ENCODE measurements around the gene AADACL3. TPM values are rescaled to one million over a fixed set of nuclear protein-coding genes. Genes with fewer than 3 reads are reported as not detected.

AADACL3 gene
- total and polyA plus RNA-seq, 10 of the 15 experiments (the other 5 are each of a cell fraction or from before 2014, with no cell fraction given) = not detected

GRCh38 chr1:12696658-12697057 lies 19.3 kb upstream of the AADACL3 start:
- Histone ChIP-seq H3K36me3 (ENCODE audit: control insufficient read depth in 2 of 2, insufficient read depth in 2 of 2, low read length in 1 of 2) (no peaks in the 10 kb centered on the region), H3K4me1 (ENCODE audit: control insufficient read depth, insufficient read depth, low read length) (no peaks in the 10 kb centered on the region), H3K79me2 (ENCODE audit: control insufficient read depth, insufficient read depth, low read length) (no peaks in the 10 kb centered on the region), H3K27ac (ENCODE audit: control insufficient read depth, insufficient read depth) (no peak overlapping the region), H3K9me3 (replicated peaks; ENCODE audit: control insufficient read depth, insufficient read depth, low read length) (no peaks in the 10 kb centered on the region), H4K20me1 (ENCODE audit: control insufficient read depth, insufficient read depth) (no peaks in the 10 kb centered on the region), H3K9ac (ENCODE audit: control insufficient read depth, insufficient read depth, low read length) (no peak overlapping the region), H3K27me3 (replicated peaks in 1 of 2; ENCODE audit: control insufficient read depth in 2 of 2, insufficient read depth in 2 of 2, low read length in 1 of 2) (no peaks in the 10 kb centered on the region; a peak in 1 of 4 replicates), H3K4me3 (no peak overlapping the region), H2AFZ (ENCODE audit: control insufficient read depth, low read depth, low read length) (no peak overlapping the region), H3K4me2 (ENCODE audit: control insufficient read depth, insufficient read depth) (no peak overlapping the region)
- POLR2A ChIA-PET = no interaction called here
- SMC1A ChIA-PET (ENCODE audit: uncharacterized antibody, unreplicated experiment) = no interaction called here
- 7% methylated on average over 3 of the region's 3 CpGs for WGBS (ENCODE audit: insufficient coverage, insufficient replicate concordance, low lambda C conversion rate, missing lambda C conversion rate)
- TF ChIP-seq E2F8 (IDR thresholded peaks at IDR 0.05; ENCODE audit: low read depth, partially characterized antibody) (no peak), CBX5 (IDR thresholded peaks at IDR 0.05; ENCODE audit: low read depth) (no peak), SIX5 (IDR thresholded peaks at IDR 0.05; ENCODE audit: low read depth, low read length, severe bottlenecking) (no peak), TARDBP (IDR thresholded peaks at IDR 0.05; ENCODE audit: borderline replicate concordance) (no peak), TCF7 (IDR thresholded peaks at IDR 0.05; ENCODE audit: borderline replicate concordance) (no peak), EED (IDR thresholded peaks at IDR 0.05; ENCODE audit: low read depth) (no peak), NFYB (IDR thresholded peaks at IDR 0.05; ENCODE audit: insufficient read depth, low read depth, low read length) (no peak), NKRF (conservative IDR thresholded peaks at IDR 0.05) (no peak), POU2F2 (IDR thresholded peaks at IDR 0.05; ENCODE audit: borderline replicate concordance, low read depth, low read length) (no peak), HCFC1 (IDR thresholded peaks at IDR 0.05; ENCODE audit: low read length) (no peak)
- TF ChIP-seq, protein P1, sequence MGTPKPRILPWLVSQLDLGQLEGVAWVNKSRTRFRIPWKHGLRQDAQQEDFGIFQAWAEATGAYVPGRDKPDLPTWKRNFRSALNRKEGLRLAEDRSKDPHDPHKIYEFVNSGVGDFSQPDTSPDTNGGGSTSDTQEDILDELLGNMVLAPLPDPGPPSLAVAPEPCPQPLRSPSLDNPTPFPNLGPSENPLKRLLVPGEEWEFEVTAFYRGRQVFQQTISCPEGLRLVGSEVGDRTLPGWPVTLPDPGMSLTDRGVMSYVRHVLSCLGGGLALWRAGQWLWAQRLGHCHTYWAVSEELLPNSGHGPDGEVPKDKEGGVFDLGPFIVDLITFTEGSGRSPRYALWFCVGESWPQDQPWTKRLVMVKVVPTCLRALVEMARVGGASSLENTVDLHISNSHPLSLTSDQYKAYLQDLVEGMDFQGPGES (IDR thresholded peaks at IDR 0.05) = no peak
- FAIRE-seq (no peak), DNase-seq (ENCODE audit: low read depth, low spot score) (no peak), ATAC-seq (no peak)
- RAD21 ChIA-PET (ENCODE audit: unreplicated experiment) = no interaction called here
- CTCF ChIA-PET = no interaction called here
- intact Hi-C loops (cut with micrococcal nuclease; ENCODE audit: unreplicated experiment) (no loop called here), in situ Hi-C loops (cut with MboI) (no loop called here)
- BruUV-seq (replicated peaks) = no TSS peak

Data from GM12878 (cell line).